ENCODE measurements around the gene NR2F1-AS1.

Gene NR2F1-AS1

DNA sequence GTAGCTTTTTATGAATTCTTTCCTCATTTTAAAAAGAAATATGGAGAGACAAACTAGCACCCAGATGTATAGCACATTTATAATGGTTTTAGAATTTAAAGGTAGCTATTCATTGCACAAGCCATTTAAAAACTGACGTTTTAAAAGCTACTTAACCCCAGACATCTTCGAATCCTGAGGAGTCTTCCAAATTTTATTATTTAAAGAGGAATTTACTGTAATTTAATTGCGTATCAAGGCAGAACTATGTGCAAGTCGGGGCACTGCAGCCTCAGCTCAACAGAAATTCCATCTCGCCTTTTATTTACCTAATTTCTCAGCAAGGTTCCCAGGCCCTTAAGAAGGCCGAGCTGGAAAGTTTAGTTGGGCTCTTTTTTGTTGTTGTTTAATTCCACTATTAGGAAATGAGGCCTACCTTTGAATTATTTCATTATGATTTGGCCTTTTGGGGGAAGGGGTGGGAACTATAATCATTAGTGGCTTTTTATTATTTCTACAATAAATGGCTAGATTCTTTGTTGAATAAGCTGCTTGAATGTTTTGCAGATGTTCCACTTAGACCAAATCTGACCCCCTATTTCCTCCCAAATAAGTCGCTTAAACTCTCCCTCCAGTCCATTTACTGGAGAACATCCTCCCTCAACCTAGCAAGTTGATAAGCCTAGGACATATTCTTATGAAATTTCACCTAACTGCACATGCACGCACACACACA, 22.2 kb upstream of the NR2F1-AS1 start:
- no peak for DNase-seq (ENCODE audit: low read depth)

GRCh38 chr5:93602241-93603077, 21.4 kb upstream of the NR2F1-AS1 start:
- DNase-seq (ENCODE audit: low read depth) = no peak

GRCh38 chr5:93601802-93602155, 20.8 kb upstream of the NR2F1-AS1 start:
- DNase-seq (ENCODE audit: low read depth) = no peak

DNA sequence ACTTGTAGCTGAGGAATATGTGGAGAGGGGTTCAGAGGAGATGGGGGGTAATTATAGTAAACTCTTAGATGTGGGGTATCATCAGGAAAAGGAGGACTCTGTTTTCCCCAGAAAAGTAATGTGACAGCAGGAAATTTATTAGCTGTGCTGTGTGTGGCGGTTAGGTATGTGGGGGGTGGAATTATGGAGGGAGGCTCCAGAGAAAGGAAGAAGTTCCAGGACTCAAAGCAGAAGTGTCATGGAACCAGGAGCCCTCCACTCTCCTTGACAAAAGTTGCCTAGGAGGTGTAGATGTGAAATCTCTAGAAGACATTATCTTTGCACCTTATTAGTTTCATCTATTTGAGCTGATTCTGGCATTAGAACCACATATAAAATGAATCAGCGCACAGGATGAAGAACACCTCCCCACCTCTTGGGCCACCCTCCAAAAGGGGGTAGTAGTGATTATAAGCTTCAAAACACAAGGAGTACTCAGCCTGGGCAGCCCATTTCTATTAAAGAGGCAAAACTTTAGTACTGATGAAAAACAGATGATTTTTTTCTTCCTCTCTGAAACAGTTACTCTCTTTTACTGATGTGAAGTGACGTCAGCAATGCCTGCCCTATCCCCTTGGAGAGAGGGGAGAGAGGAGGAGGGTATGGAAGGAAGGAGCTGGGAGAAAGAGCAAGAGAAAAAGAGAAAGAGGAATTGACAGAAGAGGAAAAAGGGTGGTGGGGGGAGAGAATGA, 20.2 kb upstream of the NR2F1-AS1 start:
- peak; percentile 61 for DNase-seq (ENCODE audit: low read depth)

DNA sequence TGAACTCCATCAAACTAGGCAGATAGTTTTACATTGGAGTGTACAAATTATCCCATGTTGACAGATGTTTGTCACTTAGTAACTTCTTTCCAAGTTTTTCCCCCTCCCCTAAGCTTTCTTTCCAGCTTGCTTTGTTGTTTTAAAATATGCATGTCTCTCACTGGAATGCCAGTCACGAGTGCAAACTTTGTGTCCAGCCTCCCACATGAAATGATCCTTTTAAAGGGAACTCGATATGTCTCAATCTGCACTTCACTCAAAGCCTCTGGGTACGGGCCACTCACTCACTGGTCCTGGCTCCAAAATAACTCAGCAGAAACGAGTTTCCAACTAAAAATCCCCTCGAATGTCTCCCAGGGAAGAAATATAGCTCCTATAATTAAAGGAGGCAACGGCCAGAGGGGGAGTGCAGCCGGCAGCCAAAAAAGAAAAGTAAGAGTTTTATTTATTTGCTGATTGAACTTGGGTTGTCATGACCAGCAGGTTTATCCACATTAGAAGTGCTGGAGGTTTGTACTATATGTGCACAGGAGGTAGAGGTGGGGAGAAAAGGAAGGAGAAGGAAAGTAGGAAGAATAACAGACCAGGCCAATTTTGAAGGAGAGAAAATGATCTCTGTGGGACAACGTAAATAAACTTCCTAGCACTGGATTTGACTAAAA, 19.5 kb upstream of the NR2F1-AS1 start:
- DNase-seq (ENCODE audit: low read depth) = no peak

DNA sequence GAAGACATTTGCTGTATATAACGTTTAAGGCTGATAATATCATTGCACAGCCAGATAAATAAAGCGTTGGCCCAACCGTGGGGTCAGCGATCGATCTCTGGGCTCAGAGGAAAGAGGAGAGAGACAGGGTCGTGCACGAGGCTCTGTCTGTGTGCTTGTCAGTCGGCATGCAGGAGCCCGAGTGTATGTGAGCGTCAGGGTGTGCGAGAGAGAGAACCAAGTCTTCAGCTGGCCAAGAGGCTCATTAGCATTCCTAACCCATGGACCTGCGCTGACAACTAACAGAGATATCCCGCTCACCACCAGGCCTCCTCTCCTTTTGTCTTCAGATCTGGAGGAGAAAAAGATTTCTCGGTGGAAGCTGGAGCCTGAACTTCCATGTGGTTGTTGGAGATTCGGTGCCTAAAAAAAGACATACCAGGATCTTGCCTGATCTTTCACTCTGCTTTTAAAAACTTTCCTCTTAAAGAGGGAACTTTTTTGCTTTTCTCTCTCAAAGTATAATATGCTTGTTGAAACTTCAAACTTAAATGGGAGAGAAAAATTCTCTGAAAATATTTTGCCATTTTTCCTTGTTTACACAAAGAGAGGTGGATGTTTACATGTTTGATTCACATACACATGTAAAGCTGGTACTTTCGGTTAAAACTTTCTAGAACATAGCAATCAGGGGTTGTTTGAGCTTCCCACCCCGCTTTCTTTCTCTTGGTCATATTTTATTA, 18.5 kb upstream of the NR2F1-AS1 start:
- no peak for DNase-seq (ENCODE audit: low read depth)

- DNase-seq (ENCODE audit: low read depth) = no peak
Measured at GRCh38 chr5:93599001-93599379, 18.0 kb upstream of the NR2F1-AS1 start.

GRCh38 chr5:93598091-93599000, 17.3 kb upstream of the NR2F1-AS1 start:
- DNase-seq (ENCODE audit: low read depth) = no peak

DNA sequence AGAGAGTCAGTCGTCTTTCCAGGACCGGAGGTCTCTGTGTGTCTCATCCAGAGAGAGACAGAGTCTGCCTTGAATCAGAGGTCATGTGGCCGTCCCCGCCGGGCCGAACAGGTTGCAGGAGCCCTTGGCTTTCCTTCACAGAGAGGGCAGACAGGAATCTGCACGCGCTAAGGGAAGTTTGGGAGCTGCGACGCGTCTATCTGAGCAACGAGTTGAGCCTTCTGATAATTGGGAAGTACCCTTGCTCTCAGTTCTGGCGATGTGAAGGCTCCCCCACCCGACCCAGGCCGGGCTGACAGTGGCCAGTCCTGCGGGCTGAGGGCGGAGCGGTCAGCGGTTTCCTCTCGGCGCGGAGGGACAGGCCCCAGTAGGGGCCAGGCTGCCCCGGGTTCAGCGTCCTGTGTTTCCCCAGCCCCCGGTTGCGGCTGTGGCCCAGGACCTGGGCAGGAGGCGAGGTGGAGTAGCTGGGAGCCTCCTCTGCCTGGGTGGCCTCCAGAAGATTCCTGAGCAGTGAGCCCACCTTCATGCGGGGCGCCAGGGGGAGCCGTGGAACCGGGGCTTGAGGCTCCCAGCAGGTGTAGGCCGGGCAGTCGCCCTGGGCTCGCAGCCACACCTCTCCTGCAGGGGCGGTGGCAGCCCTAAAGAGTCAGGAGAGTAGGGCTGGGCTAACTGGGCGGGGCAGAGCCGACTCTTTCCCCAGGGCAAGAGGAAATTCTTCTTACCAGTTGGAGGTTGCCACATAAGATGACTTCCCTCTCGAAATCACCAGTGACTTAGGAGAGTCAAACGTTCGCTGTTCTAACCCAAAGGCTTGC, 15.9 kb upstream of the NR2F1-AS1 start:
- DNase-seq (ENCODE audit: low read depth) = no peak

DNA sequence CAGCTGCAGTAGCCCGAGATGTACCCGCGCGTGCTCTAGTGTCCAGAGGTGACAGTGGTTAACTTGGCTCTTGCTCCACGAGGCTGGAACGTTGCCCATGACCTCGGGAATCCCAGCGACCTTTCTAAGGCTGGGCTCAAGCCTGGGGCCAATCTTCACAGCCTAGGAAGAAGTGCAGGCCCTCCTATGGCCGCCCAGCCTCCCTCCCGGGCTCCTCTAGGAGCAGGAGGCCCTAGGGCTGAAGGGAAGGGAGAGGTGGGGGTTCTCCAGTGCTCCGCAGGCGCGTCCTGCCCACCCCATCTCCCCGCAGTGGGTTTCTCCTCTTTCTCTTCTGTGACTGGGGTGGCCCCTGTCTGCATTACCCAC, 15.3 kb upstream of the NR2F1-AS1 start:
- no peak for DNase-seq (ENCODE audit: low read depth)

GRCh38 chr5:93595420-93596147, 14.6 kb upstream of the NR2F1-AS1 start:
- no peak for DNase-seq (ENCODE audit: low read depth)

DNA sequence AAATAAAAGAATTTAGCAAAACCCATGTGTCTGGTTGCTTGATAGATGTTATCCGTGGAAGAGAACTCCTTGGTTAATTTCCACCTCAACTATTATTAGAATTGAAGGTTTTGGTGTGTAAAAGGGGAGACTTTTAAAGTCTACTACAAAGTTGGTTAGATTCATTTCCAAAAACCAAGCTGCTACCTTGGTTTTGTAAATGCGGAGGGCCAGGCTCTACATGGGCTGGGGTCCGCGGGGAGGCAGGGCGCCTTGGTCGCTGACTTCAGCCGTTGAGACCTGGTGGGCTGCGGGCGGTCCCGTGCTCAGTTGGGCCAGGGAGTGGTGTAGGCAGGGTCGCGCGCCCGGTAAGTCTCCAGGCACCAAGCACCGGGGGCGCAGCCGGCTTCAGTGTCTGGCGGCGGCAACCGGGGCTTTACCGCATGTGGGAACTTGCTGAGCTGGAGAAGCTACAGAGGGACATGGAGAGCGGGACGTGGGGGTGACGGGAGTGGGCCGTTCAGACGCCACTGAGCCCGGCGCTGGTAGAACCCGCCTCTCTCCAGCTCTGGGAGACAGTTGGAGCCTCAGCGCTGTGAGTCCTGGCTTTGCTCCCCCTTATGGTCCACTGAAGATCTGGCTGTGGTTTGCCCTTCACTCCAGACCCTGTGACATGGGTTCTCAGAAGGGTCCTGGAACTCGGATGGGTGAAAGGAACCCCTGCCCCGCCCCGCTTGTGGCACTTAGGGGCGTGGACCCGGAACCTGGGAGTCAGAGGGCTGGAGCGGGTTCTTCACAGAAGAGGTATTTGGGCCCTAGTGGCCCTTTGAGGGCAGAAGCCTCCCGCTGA, 13.8 kb upstream of the NR2F1-AS1 start:
- DNase-seq (ENCODE audit: low read depth) = no peak

- no peak for DNase-seq (ENCODE audit: low read depth)
Measured at GRCh38 chr5:93593476-93594131, 12.6 kb upstream of the NR2F1-AS1 start.

DNA sequence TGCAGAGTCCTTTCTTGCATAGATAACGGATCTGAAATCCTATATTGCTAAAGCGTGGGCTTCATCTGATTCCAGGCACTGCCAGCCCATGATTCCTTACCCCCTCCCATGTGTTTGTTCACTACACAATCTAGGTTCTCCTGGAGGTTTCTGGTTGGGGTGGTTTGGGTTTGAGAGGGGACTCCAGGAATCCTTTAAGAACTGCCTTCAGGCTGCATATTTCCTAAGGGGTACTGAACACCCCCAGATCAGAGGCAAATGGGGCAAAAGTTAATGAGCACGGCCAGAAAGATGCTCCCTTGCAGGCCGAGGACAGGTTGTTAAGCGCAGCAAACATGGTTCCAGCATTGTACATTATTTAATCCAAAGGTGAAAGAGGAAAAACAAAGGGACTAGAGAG, 11.9 kb upstream of the NR2F1-AS1 start:
- DNase-seq (ENCODE audit: low read depth) = no peak

GRCh38 chr5:93591323-93591945, 10.4 kb upstream of the NR2F1-AS1 start:
- no peak for DNase-seq (ENCODE audit: low read depth)

GRCh38 chr5:93590493-93590892, 9.5 kb upstream of the NR2F1-AS1 start:
- no peak for DNase-seq (ENCODE audit: low read depth)

- no peak for DNase-seq (ENCODE audit: low read depth)
Measured at GRCh38 chr5:93589829-93590215, 8.8 kb upstream of the NR2F1-AS1 start.
